H1 (cell line): ENCODE data around the gene GREB1L. TPM values are rescaled to one million over a fixed set of nuclear protein-coding genes. Genes with fewer than 3 reads are reported as not detected.

Source experiments
- CHD7 ChIP-seq: fragments of 300-600 bp; sonication (generic); IDR thresholded peaks from 2 replicates; pipeline ENCODE4 v1.7.1; 2012; ENCODE audit warnings: low read length, moderate library complexity, mild to moderate bottlenecking, inconsistent platforms; ENCODE audit not compliant: insufficient replicate concordance
- EGR1 ChIP-seq: IDR thresholded peaks from 2 replicates; pipeline ENCODE4 v1.6.1; 2011; ENCODE audit warnings: low read depth, low read length, borderline replicate concordance
- GTF2F1 ChIP-seq: IDR thresholded peaks from 2 replicates; pipeline ENCODE4 v1.6.1; 2012; ENCODE audit warnings: low read depth, low read length, improper control_type of control experiment, borderline replicate concordance
- RXRA ChIP-seq: IDR thresholded peaks from 2 replicates; pipeline ENCODE4 v1.6.1; 2011; ENCODE audit warnings: low read depth, mild to moderate bottlenecking, low read length, moderate library complexity; ENCODE audit not compliant: insufficient read depth
- SAP30 ChIP-seq: fragments of 300-600 bp; sonication (generic); IDR thresholded peaks from 2 replicates; pipeline ENCODE4 v1.7.1; 2012; ENCODE audit warnings: low read length, moderate library complexity, mild to moderate bottlenecking, inconsistent platforms; ENCODE audit not compliant: insufficient read depth, insufficient replicate concordance
- SP4 ChIP-seq: IDR thresholded peaks from 2 replicates; pipeline ENCODE4 v1.6.1; 2012; ENCODE audit warnings: low read length, inconsistent platforms
- SRF ChIP-seq: IDR thresholded peaks from 2 replicates; pipeline ENCODE4 v1.6.1; 2011; ENCODE audit warnings: mild to moderate bottlenecking, low read depth, low read length, moderate library complexity
- SUZ12 ChIP-seq: fragments of 200-600 bp; sonication (generic); IDR thresholded peaks from 2 replicates; pipeline ENCODE4 v1.6.1; 2012; ENCODE audit warnings: mild to moderate bottlenecking, inconsistent platforms, low read length, moderate library complexity, mixed read lengths
- TAF1 ChIP-seq: IDR thresholded peaks from 2 replicates; pipeline ENCODE4 v1.6.1; 2011; ENCODE audit warnings: mild to moderate bottlenecking, low read depth, low read length
- TBP ChIP-seq: IDR thresholded peaks from 2 replicates; pipeline ENCODE4 v1.6.1; 2011; ENCODE audit warnings: low read depth, low read length, improper control_type of control experiment
- TCF12 ChIP-seq: IDR thresholded peaks from 2 replicates; pipeline ENCODE4 v1.6.1; 2011; ENCODE audit warnings: low read depth, mild to moderate bottlenecking, low read length
- polyA plus RNA-seq, 7 experiments: library from polyadenylated mRNA; depleted of rRNA in 3 of 7; stranded (reverse) in 5 of 7; unstranded in 2 of 7; fragments of >200 nt in 5 of 7; fragments of 200-250 nt in 2 of 7; gene quantifications; 1 replicate in 5 of 7; 2 replicates in 1 of 7; 4 replicates in 1 of 7; pipeline versions ENCODE4 v1.2.1 to v1.2.3, GENCODE V29; 2011 to 2013; ENCODE audit warnings: missing spikeins in 2 of 7, mixed read lengths in 2 of 7
- total RNA-seq: library from RNA; stranded (reverse); fragmentation: NEBNext Ultra II Directional; extraction: Animal tissue kit (Norgen Biotek cat#: 25700); gene quantifications from 2 replicates; pipeline ENCODE4 v1.2.1, GENCODE V29; 2021

GREB1L gene
- total and polyA plus RNA-seq, 2 of the 8 experiments (the other 6 are each of a cell fraction or from before 2014, with no cell fraction given): 0.34 to 1.6 TPM

- TF ChIP-seq CHD7 (no peak), RXRA (no peak), SRF (no peak), EGR1 (no peak), TAF1 (no peak), SAP30 (no peak), SP4 (no peak), TBP (no peak), SUZ12 (no peak), GTF2F1 (no peak), TCF12 (no peak)
Observed at GRCh38 chr18:21296045-21296444, 54.0 kb downstream of the GREB1L start (continued).
